C1 segment of cervical spinal cord (tissue), 14 donors: ENCODE data around the gene PRSS23.
"Not testable (repeated sequence)": the region's sequence is repeated elsewhere in the genome, so short reads cannot be mapped to it uniquely, and the experiment has no call there.

ENCODE experiments used
- DNase-seq, 14 donors: peaks; one replicate each; lab custom pipeline; 2025; lab: John Stamatoyannopoulos, UW

PRSS23 gene

GRCh38 chr11:86800076-86800959, at the start of gene PRSS23:
Gene PRSS23, plus strand, starts transcription at chr11:86800542. Its CDS starts 7,102 bp downstream, at chr11:86807644.
- DNase-seq: peak in 4 of 14 donors; percentile 10 to 37 (median 28)

GRCh38 chr11:86753459-86753858, 46.9 kb upstream of the PRSS23 start:
- no peak for DNase-seq

GRCh38 chr11:86755146-86755545, 45.2 kb upstream of the PRSS23 start:
- no peak for DNase-seq

GRCh38 chr11:86758171-86758570, 42.2 kb upstream of the PRSS23 start:
- DNase-seq: no peak

- no peak for DNase-seq
These were observed 39.8 kb upstream of the PRSS23 start for GRCh38 chr11:86760577-86760976.

- DNase-seq: no peak
These were observed 38.4 kb upstream of the PRSS23 start for GRCh38 chr11:86761978-86762377.

GRCh38 chr11:86765203-86765602, 35.1 kb upstream of the PRSS23 start:
- no peak for DNase-seq

GRCh38 chr11:86765878-86766277, 34.5 kb upstream of the PRSS23 start:
- no peak for DNase-seq

GRCh38 chr11:86769219-86769618, 31.1 kb upstream of the PRSS23 start:
- DNase-seq: no peak

- not testable (repeated sequence) for DNase-seq
These were observed 29.8 kb upstream of the PRSS23 start for GRCh38 chr11:86770473-86771027.

GRCh38 chr11:86772999-86773398, 27.3 kb upstream of the PRSS23 start:
- no peak for DNase-seq

- no peak for DNase-seq
These were observed 26.7 kb upstream of the PRSS23 start for GRCh38 chr11:86773513-86774252.

GRCh38 chr11:86774417-86774816, 25.9 kb upstream of the PRSS23 start:
- no peak for DNase-seq

- no peak for DNase-seq
These were observed 25.0 kb upstream of the PRSS23 start for GRCh38 chr11:86775361-86775760.

GRCh38 chr11:86781546-86781945, 18.8 kb upstream of the PRSS23 start:
- no peak for DNase-seq

GRCh38 chr11:86782742-86783141, 17.6 kb upstream of the PRSS23 start:
- no peak for DNase-seq

GRCh38 chr11:86783661-86784060, 16.7 kb upstream of the PRSS23 start:
- DNase-seq: no peak

- no peak for DNase-seq
These were observed 16.1 kb upstream of the PRSS23 start for GRCh38 chr11:86784241-86784681.

- DNase-seq: no peak
These were observed 14.8 kb upstream of the PRSS23 start for GRCh38 chr11:86785576-86785975.

- DNase-seq: no peak
These were observed 13.3 kb upstream of the PRSS23 start for GRCh38 chr11:86787018-86787536.

GRCh38 chr11:86787656-86788055, 12.7 kb upstream of the PRSS23 start:
- DNase-seq: no peak

GRCh38 chr11:86790195-86790725, 10.1 kb upstream of the PRSS23 start:
- no peak for DNase-seq
